HG03175 (cell line): ENCODE data around the gene GRK4.
A peak's percentile ranks its signal among the peaks of the same experiment; 100 is the strongest.

ENCODE experiments used
- ATAC-seq: cut with Tn5 transposase; IDR thresholded peaks from one replicate; pipeline ENCODE4 v1.9.1; 2021; ENCODE audit warnings: mild to moderate bottlenecking, moderate library complexity; ENCODE audit not compliant: unreplicated experiment

Gene GRK4

GRCh38 chr4:3067473-3068001 lies 104.2 kb downstream of the GRK4 start:
- ATAC-seq = no peak

- ATAC-seq = no peak
Measured at GRCh38 chr4:3069661-3070199, 106.4 kb downstream of the GRK4 start.

GRCh38 chr4:3070709-3071500 lies 107.5 kb downstream of the GRK4 start:
- ATAC-seq = no peak

GRCh38 chr4:3071811-3072210 lies 108.4 kb downstream of the GRK4 start:
- ATAC-seq = no peak

GRCh38 chr4:3073158-3074077 lies 110.0 kb downstream of the GRK4 start:
- ATAC-seq = peak; percentile 16

DNA sequence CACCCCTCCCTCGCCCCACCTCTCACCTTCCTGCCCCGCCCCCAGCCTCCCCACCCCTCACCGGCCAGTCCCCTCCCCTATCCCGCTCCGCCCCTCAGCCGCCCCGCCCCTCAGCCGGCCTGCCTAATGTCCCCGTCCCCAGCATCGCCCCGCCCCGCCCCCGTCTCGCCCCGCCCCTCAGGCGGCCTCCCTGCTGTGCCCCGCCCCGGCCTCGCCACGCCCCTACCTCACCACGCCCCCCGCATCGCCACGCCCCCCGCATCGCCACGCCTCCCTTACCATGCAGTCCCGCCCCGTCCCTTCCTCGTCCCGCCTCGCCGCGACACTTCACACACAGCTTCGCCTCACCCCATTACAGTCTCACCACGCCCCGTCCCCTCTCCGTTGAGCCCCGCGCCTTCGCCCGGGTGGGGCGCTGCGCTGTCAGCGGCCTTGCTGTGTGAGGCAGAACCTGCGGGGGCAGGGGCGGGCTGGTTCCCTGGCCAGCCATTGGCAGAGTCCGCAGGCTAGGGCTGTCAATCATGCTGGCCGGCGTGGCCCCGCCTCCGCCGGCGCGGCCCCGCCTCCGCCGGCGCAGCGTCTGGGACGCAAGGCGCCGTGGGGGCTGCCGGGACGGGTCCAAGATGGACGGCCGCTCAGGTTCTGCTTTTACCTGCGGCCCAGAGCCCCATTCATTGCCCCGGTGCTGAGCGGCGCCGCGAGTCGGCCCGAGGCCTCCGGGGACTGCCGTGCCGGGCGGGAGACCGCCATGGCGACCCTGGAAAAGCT lies 110.9 kb downstream of the GRK4 start, which contains the start of the genes HTT and HTT-AS:
Gene HTT (plus strand): TSS at position 604 of the 768 bp plus-strand sequence. CDS start 145 bp downstream, at position 749.
Gene HTT-AS (minus strand): TSS at position 461 of the 768 bp plus-strand sequence.
- peak; percentile 75 for ATAC-seq

- peak; percentile 8 for ATAC-seq
Measured at GRCh38 chr4:3074846-3075651, 111.7 kb downstream of the GRK4 start.

GRCh38 chr4:3075652-3075981 lies 112.2 kb downstream of the GRK4 start:
- no peak for ATAC-seq

GRCh38 chr4:3077796-3078195 lies 114.4 kb downstream of the GRK4 start:
- ATAC-seq = peak; percentile 34

DNA sequence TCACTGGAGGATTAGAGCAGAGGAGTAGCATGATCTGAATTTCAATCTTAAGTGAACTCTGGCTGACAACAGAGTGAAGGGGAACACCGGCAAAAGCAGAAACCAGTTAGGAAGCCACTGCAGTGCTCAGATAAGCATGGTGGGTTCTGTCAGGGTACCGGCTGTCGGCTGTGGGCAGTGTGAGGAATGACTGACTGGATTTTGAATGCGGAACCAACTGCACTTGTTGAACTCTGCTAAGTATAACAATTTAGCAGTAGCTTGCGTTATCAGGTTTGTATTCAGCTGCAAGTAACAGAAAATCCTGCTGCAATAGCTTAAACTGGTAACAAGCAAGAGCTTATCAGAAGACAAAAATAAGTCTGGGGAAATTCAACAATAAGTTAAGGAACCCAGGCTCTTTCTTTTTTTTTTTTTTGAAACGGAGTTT lies 116.3 kb downstream of the GRK4 start:
- ATAC-seq = peak; percentile 28

GRCh38 chr4:3082925-3083515 lies 119.6 kb downstream of the GRK4 start:
- ATAC-seq = no peak

DNA sequence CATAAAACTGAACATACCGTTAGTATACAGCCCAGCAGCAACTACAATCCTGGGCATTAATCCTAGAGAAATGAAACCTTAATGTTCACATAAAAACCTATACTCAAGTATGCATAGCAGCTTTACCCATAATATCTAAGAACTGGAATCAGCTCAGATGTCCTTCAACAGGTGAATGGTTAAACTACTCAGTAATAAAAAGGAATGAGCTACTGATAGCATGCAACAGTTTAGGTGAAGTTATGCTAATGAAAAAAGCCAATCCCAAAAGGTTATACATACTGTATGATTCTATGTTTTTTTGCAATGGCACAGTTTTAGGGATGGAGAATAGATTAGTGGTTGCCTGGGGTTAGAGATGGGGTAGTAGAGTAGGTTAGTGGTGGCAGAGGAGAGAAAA lies 120.4 kb downstream of the GRK4 start:
- ATAC-seq = no peak

DNA sequence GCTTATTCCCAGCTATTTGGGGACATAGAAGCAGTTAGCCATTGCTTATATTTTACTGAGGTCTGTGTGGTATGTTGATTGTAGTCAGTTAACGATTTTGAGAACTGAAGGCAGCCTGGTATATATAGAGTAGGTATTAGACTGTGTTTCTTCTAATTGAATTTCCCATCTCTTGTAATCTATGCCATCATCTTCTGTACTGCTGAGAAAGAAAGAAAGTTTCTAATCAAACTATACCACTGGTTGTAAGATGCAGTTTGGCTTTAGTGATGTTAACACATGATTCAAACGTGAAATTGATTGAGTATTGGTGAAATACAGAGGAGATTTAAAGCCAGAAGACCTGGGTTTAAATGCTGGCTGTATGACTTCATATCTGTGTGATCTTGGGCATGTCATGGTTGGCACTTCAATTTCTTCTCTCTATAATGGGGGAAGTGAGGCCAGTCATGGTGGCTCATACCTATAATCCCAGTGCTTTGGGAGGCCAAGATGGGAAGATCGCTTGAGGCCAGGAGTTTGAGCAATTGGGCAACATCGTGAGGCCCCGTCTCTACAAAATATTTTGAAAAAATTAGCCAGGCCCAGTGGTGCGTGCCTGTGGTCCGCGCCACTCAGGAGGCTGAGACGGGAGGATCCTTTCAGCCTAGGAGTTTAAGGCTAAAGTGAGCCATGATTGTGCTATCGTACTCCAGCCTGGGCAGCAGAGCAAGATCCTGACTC lies 122.7 kb downstream of the GRK4 start:
- no peak for ATAC-seq

DNA sequence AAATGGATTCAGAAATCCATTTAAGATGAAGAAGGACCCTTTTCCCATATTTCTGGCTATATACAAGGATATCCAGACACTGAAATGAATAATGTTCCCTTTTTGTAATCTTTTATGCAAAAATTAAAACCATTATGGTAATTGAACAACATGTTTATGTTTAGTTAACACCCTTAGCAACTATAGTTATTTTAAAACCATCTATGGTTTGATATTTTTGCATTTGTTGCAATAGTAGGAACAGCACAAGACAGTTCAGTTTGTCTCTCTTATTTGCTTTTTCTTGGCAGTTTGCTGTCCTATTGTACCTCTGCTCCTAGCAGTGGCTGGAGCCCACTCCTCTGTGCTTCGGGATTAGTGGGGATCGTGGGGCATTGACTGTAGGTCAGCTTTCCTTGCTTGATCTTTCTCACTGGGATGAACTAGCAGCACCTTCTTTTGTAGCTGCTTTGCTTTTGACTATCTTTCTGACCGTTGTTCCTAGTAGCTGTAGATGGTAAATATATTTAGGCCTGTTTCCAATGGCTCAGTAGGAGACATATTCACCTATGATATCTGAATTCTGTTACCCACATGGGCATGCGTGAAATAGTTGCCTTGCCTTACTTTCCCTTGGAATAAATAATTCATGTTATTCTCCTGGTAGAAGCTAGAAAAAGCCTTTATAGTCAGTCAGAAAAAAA lies 123.9 kb downstream of the GRK4 start:
- no peak for ATAC-seq
